Stimulated activated CD4-positive, alpha-beta T cell treated with anti-CD3 and anti-CD28 coated beads, Interleukin-4, amount 100 ng/mL, for 48 hours (primary cell): ENCODE data around the gene CRYZ.
"Not testable (repeated sequence)": the region's sequence is repeated elsewhere in the genome, so short reads cannot be mapped to it uniquely, and the experiment has no call there.

Experiments
- DNase-seq, 2 donors: peaks; one replicate each; pipeline ENCODE4 v3.0.0-alpha.2; 2020; ENCODE audit warnings: low read depth in 2 of 2

The CRYZ gene

GRCh38 chr1:74681449-74681848 lies 51.4 kb downstream of the CRYZ start:
- DNase-seq = no peak

- DNase-seq = no peak
Observed at GRCh38 chr1:74681001-74681400, 51.8 kb downstream of the CRYZ start.

GRCh38 chr1:74679811-74680210 lies 53.0 kb downstream of the CRYZ start:
- DNase-seq = no peak

GRCh38 chr1:74677926-74678325 lies 54.9 kb downstream of the CRYZ start:
- no peak for DNase-seq

- no peak for DNase-seq
Observed at GRCh38 chr1:74674278-74675048, 58.4 kb downstream of the CRYZ start.

GRCh38 chr1:74673351-74674111 lies 59.3 kb downstream of the CRYZ start, which contains the start of gene ERICH3:
Gene ERICH3, minus strand, starts transcription at chr1:74673792. Its CDS starts 273 bp downstream, at chr1:74673519.
- DNase-seq = no peak

GRCh38 chr1:74670866-74671265 lies 62.0 kb downstream of the CRYZ start:
- not testable (repeated sequence) for DNase-seq
